HepG2 (cell line): ENCODE measurements around the gene CA5B. TPM values are rescaled to one million over a fixed set of nuclear protein-coding genes. Genes with fewer than 3 reads are reported as not detected.

ENCODE experiments used
- ATAC-seq: fragments of 200-7000 bp; cut with Tn5 transposase; 3 replicates; pipeline ENCODE4 v1.9.1; 2020; ENCODE audit warnings: mild to moderate bottlenecking, moderate library complexity
- BruUV-seq: library from RNA; stranded (reverse); fragments of 400-500 nt; replicated peaks from 2 replicates; lab custom pipeline; 2021; lab: Mats Ljungman, UMichigan
- CTCF ChIA-PET: fragments of 300-600 bp; formaldehyde crosslinking; extraction: SDS; loops from one replicate; lab custom pipeline; 2021; ENCODE audit warnings: low total read pairs, inconsistent platforms, low intra/inter-chr PET ratio; lab: Yijun Ruan, JAX
- POLR2A ChIA-PET: fragments of 350-600 bp; sonication (Branson Sonifier 250); formaldehyde crosslinking; loops from one replicate; lab custom pipeline; 2020; ENCODE audit warnings: antibody characterized with exemption, inconsistent platforms; lab: Yijun Ruan, JAX
- DNase-seq: peaks from one replicate; pipeline ENCODE4 v3.0.0-alpha.2; 2015; ENCODE audit warnings: low spot score
- FAIRE-seq: peaks from 3 replicates; lab custom pipeline; 2011; peaks lifted over from hg19 to GRCh38; lab: Jason Lieb, UNC
- H2AFZ ChIP-seq: one replicate; pipeline ENCODE4 v1.6.1; 2011; ENCODE audit warnings: low read length, inconsistent platforms
- H3K27ac ChIP-seq: fragments of 300-600 bp; 3 replicates; pipeline ENCODE4 v1.8.0; 2011; ENCODE audit warnings: mixed run types, mild to moderate bottlenecking, mixed read lengths, low read length, inconsistent platforms; ENCODE audit not compliant: insufficient read depth; ENCODE audit errors: extremely low read length
- H3K27me3 ChIP-seq, 2 experiments: fragments of 200-600 bp in 1 of 2; 2 replicates in 1 of 2; 3 replicates in 1 of 2; pipeline versions ENCODE4 v1.6.0 to v1.8.0; 2011; ENCODE audit warnings: low read length in 2 of 2, mild to moderate bottlenecking in 2 of 2, moderate library complexity in 2 of 2, inconsistent platforms in 1 of 2; ENCODE audit not compliant: insufficient read depth in 2 of 2, control insufficient read depth in 1 of 2
- H3K36me3 ChIP-seq, 2 experiments: fragments of 200-600 bp in 1 of 2; replicated peaks in 1 of 2; 2 replicates in 1 of 2; 3 replicates in 1 of 2; pipeline versions ENCODE4 v1.5.1 to v1.8.0; 2011; ENCODE audit warnings: low read length in 2 of 2, inconsistent platforms in 1 of 2; ENCODE audit not compliant: insufficient read depth in 2 of 2, control insufficient read depth in 1 of 2
- H3K4me1 ChIP-seq: 2 replicates; pipeline ENCODE4 v1.5.1; 2012; ENCODE audit warnings: low read length, inconsistent platforms; ENCODE audit not compliant: insufficient read depth
- H3K4me2 ChIP-seq: 2 replicates; pipeline ENCODE4 v1.6.0; 2011; ENCODE audit warnings: low read depth, low read length, inconsistent platforms
- H3K4me3 ChIP-seq, 3 experiments: fragments of 200-600 bp in 1 of 3; sonication (generic), shearing (Covaris generic) in 1 of 3; replicated peaks in 1 of 3; 2 replicates each; pipeline ENCODE4 v1.5.1; 2011 to 2016; ENCODE audit warnings: low read length in 3 of 3, inconsistent platforms in 2 of 3, low read depth in 2 of 3, mild to moderate bottlenecking in 2 of 3, control low read depth in 1 of 3, mixed read lengths in 1 of 3; ENCODE audit not compliant: insufficient read depth in 1 of 3
- H3K79me2 ChIP-seq: one replicate; pipeline ENCODE4 v1.6.1; 2011; ENCODE audit warnings: low read length, inconsistent platforms; ENCODE audit not compliant: insufficient read depth
- H3K9ac ChIP-seq: 2 replicates; pipeline ENCODE4 v1.6.0; 2011; ENCODE audit warnings: mild to moderate bottlenecking, low read depth, low read length, inconsistent platforms; ENCODE audit not compliant: insufficient read depth
- H3K9me3 ChIP-seq: 2 replicates; pipeline ENCODE4 v1.5.1; 2012; ENCODE audit warnings: mild to moderate bottlenecking, low read length
- H4K20me1 ChIP-seq: 2 replicates; pipeline ENCODE4 v1.6.0; 2011; ENCODE audit warnings: inconsistent platforms, mild to moderate bottlenecking, low read length, moderate library complexity; ENCODE audit not compliant: insufficient read depth
- STAG1 ChIP-seq: sonication (generic); formaldehyde crosslinking; IDR thresholded peaks from 2 replicates; pipeline ENCODE4 v1.4.0; 2020; ENCODE audit warnings: missing genetic modification reagents
- ZBTB39 ChIP-seq: sonication (generic); formaldehyde crosslinking; IDR thresholded peaks from 2 replicates; pipeline ENCODE4 v1.5.0; 2020; ENCODE audit warnings: missing genetic modification reagents
- WGBS: methylation state at CpG from one replicate; pipeline ENCODE4 v1.1.6; 2017; ENCODE audit warnings: low lambda C conversion rate; 5-methylcytosine and 5-hydroxymethylcytosine counted together
- in situ Hi-C: cut with HindIII; loops from 2 replicates; pipeline ENCODE4 v1.10.0; 2017; ENCODE audit warnings: low pct_unique_long_range_greater_than_20kb; ENCODE audit not compliant: extremely low pct_ligation_motif_present
- intact Hi-C: fragments of 100-400 bp; cut with micrococcal nuclease; formaldehyde crosslinking; loops from one replicate; pipeline ENCODE4 v1.10.0; 2022; ENCODE audit not compliant: unreplicated experiment
- polyA plus RNA-seq, 8 experiments: library from polyadenylated mRNA; depleted of rRNA in 3 of 8; stranded (reverse) in 7 of 8; unstranded in 1 of 8; fragments of >200 nt; fragmentation: Illumina TruSeq in 4 of 8; extraction: Trizol in 4 of 8; gene quantifications; 2 replicates each; pipeline versions ENCODE4 v1.2.1 to v1.2.3, GENCODE V29; 2011 to 2016; ENCODE audit warnings: low read depth in 4 of 8, missing spikeins in 1 of 8, mixed read lengths in 1 of 8; ENCODE audit not compliant: insufficient read depth in 1 of 8
- total RNA-seq, 5 experiments: library from RNA; depleted of rRNA; stranded (reverse); fragments of >200 nt; fragmentation: Illumina TruSeq; extraction: Trizol; gene quantifications; 2 replicates each; pipeline ENCODE4 v1.2.3, GENCODE V29; 2016; ENCODE audit warnings: low read depth in 1 of 5
- TF ChIP-seq, protein P1 (sequence below): sonication (generic); formaldehyde crosslinking; IDR thresholded peaks from 2 replicates; pipeline ENCODE4 v1.5.0; 2020; ENCODE audit warnings: mild to moderate bottlenecking, missing genetic modification reagents, moderate library complexity

The CA5B gene
- total and polyA plus RNA-seq, 2 of the 13 experiments (the other 11 are each of a cell fraction or from before 2014, with no cell fraction given), result 1.7 to 2.2 TPM

- no peak overlapping the region for H2AFZ ChIP-seq
- H4K20me1 ChIP-seq, result no peaks in the 10 kb centered on the region
- intact Hi-C loops (loop anchor here (2.0 to 10.0 kb wide), 2 partner anchors 213 to 375 kb away; no protein-coding TSS in a partner anchor), in situ Hi-C loops (no loop called here)
- no peaks in the 10 kb centered on the region for H3K79me2 ChIP-seq
- TF ChIP-seq, protein P1, sequence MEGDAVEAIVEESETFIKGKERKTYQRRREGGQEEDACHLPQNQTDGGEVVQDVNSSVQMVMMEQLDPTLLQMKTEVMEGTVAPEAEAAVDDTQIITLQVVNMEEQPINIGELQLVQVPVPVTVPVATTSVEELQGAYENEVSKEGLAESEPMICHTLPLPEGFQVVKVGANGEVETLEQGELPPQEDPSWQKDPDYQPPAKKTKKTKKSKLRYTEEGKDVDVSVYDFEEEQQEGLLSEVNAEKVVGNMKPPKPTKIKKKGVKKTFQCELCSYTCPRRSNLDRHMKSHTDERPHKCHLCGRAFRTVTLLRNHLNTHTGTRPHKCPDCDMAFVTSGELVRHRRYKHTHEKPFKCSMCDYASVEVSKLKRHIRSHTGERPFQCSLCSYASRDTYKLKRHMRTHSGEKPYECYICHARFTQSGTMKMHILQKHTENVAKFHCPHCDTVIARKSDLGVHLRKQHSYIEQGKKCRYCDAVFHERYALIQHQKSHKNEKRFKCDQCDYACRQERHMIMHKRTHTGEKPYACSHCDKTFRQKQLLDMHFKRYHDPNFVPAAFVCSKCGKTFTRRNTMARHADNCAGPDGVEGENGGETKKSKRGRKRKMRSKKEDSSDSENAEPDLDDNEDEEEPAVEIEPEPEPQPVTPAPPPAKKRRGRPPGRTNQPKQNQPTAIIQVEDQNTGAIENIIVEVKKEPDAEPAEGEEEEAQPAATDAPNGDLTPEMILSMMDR (CRISPR knock-in tag), result peak; percentile 49
- peak; percentile 46 for TF ChIP-seq STAG1
- TF ChIP-seq ZBTB39 (CRISPR knock-in tag), result no peak
- H3K9me3 ChIP-seq, result no peaks in the 10 kb centered on the region
- H3K27me3 ChIP-seq, result no peaks in the 10 kb centered on the region
- POLR2A ChIA-PET, result no interaction called here
- no peak for DNase-seq
- WGBS, result 94% methylated on average over 5 of the region's 8 CpGs
- no peak overlapping the region for H3K4me3 ChIP-seq
- H3K36me3 ChIP-seq, result no peaks in the 10 kb centered on the region
- H3K4me1 ChIP-seq, result no peaks in the 10 kb centered on the region
- H3K9ac ChIP-seq, result no peak overlapping the region
- H3K4me2 ChIP-seq, result no peak overlapping the region
- H3K27ac ChIP-seq, result no peak overlapping the region
- ATAC-seq, result peak; percentile 44; the same call in 1 of the 3 replicates
- CTCF ChIA-PET, result no interaction called here
- no TSS peak for BruUV-seq
- FAIRE-seq, result no peak
Observed at GRCh38 chrX:15761564-15762191, 23.6 kb downstream of the CA5B start.
